Osteoblast (primary cell): ENCODE data around the gene CAMTA1. TPM values are rescaled to one million over a fixed set of nuclear protein-coding genes. Genes with fewer than 3 reads are reported as not detected.

ENCODE experiments used
- DNase-seq: peaks from one replicate; pipeline ENCODE4 v3.0.0; 2011; ENCODE audit warnings: low spot score, mixed read lengths; ENCODE audit not compliant: insufficient read length; ENCODE audit errors: missing footprints
- H2AFZ ChIP-seq: 2 replicates; pipeline ENCODE4 v1.6.0; 2011; ENCODE audit warnings: mild to moderate bottlenecking, low read length
- H3K27ac ChIP-seq: 2 replicates; pipeline ENCODE4 v1.5.1; 2011; ENCODE audit warnings: mild to moderate bottlenecking, low read depth, low read length, moderate library complexity
- H3K27me3 ChIP-seq: 2 replicates; pipeline ENCODE4 v1.6.0; 2012; ENCODE audit warnings: mild to moderate bottlenecking, control low read depth, inconsistent platforms, low read length, moderate library complexity; ENCODE audit not compliant: insufficient read depth
- H3K36me3 ChIP-seq: 2 replicates; pipeline ENCODE4 v1.5.1; 2011; ENCODE audit warnings: mild to moderate bottlenecking, low read length, control low read depth, moderate library complexity; ENCODE audit not compliant: insufficient read depth
- H3K4me1 ChIP-seq: 2 replicates; pipeline ENCODE4 v1.5.1; 2011; ENCODE audit warnings: mild to moderate bottlenecking, low read length, control low read depth, moderate library complexity; ENCODE audit not compliant: insufficient read depth
- H3K4me2 ChIP-seq: 2 replicates; pipeline ENCODE4 v1.6.0; 2011; ENCODE audit warnings: mild to moderate bottlenecking, low read length; ENCODE audit not compliant: insufficient read depth
- H3K4me3 ChIP-seq: fragments of 200-600 bp; sonication (generic); 3 replicates; pipeline ENCODE4 v1.5.1; 2012; ENCODE audit warnings: mild to moderate bottlenecking, low read length, inconsistent platforms; ENCODE audit not compliant: insufficient read depth
- H3K79me2 ChIP-seq: 2 replicates; pipeline ENCODE4 v1.6.0; 2012; ENCODE audit warnings: mild to moderate bottlenecking, low read length, control low read depth, inconsistent platforms; ENCODE audit not compliant: insufficient read depth
- H3K9me3 ChIP-seq: 2 replicates; pipeline ENCODE4 v1.5.1; 2011; ENCODE audit warnings: low read depth, low read length, control low read depth
- H4K20me1 ChIP-seq: 2 replicates; pipeline ENCODE4 v1.6.0; 2012; ENCODE audit warnings: mild to moderate bottlenecking, low read length, control low read depth; ENCODE audit not compliant: insufficient read depth
- total RNA-seq: library from RNA; depleted of rRNA; stranded (reverse); fragments of >200 nt; gene quantifications from 2 replicates; pipeline ENCODE4 v1.2.3, GENCODE V29; 2012
- TF ChIP-seq, protein P1 (sequence below): IDR thresholded peaks from 2 replicates; pipeline ENCODE4 v1.5.1; 2011; ENCODE audit warnings: mild to moderate bottlenecking, low read depth, low read length, moderate library complexity; ENCODE audit errors: extremely low read depth

CAMTA1 gene
- total RNA-seq, 1 donor, result 47.4 TPM

DNA sequence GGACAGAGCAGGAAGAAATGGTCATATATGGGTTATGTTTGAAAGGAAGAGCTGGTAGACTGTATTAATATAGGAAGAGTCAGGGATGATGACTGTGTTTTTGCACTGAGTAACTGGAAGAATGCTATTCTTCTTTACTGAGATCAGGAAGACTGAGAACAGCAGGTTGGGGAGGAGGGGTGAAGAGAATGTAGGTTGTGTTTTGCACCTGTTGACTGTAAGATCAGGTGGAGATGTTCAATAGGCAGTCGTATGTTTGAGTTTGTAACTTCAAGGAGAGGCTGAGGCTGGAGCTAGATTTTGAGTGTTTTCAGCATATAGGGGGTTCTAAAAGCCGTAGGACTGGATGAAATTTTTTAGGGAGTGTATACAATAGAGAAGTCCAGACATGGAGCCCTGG lies 97.2 kb downstream of the CAMTA1 start:
- Histone ChIP-seq H3K4me3 (no peak overlapping the region), H3K27me3 (no peaks in the 10 kb centered on the region), H3K27ac (no peak overlapping the region), H3K4me1 (no peaks in the 10 kb centered on the region), H4K20me1 (peaks cover 3% of the 10 kb centered on the region), H3K36me3 (no peaks in the 10 kb centered on the region), H3K4me2 (no peak overlapping the region), H3K9me3 (no peaks in the 10 kb centered on the region), H3K79me2 (no peaks in the 10 kb centered on the region), H2AFZ (no peak overlapping the region)
- DNase-seq, result no peak
- TF ChIP-seq, protein P1, sequence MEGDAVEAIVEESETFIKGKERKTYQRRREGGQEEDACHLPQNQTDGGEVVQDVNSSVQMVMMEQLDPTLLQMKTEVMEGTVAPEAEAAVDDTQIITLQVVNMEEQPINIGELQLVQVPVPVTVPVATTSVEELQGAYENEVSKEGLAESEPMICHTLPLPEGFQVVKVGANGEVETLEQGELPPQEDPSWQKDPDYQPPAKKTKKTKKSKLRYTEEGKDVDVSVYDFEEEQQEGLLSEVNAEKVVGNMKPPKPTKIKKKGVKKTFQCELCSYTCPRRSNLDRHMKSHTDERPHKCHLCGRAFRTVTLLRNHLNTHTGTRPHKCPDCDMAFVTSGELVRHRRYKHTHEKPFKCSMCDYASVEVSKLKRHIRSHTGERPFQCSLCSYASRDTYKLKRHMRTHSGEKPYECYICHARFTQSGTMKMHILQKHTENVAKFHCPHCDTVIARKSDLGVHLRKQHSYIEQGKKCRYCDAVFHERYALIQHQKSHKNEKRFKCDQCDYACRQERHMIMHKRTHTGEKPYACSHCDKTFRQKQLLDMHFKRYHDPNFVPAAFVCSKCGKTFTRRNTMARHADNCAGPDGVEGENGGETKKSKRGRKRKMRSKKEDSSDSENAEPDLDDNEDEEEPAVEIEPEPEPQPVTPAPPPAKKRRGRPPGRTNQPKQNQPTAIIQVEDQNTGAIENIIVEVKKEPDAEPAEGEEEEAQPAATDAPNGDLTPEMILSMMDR, result no peak

DNA sequence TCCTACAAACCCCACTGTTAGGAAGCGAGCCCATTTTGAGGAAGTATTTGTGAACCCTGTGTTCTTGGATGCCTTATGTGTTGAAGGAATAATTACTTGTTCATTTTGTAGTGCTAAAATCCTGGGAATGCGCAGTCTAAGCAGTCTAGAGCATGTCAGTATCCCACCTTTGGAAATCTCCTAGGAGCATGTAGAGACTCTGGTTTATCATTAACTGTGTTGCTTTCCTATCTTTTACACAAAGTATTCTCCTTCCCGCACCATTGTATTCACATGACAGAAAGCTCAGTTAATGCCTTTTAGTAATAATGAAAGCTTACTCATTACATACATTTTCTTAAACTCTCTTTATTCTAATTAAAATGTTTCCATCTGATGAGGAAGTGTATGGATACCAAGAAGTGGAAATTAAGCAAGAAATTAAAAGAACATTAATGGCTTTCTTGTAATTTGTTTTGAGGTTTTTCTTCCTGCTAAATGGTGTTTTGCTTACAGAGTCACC lies 99.4 kb downstream of the CAMTA1 start:
- Histone ChIP-seq H3K27ac (no peak overlapping the region), H3K9me3 (no peaks in the 10 kb centered on the region), H3K4me1 (no peaks in the 10 kb centered on the region), H4K20me1 (peaks cover 3% of the 10 kb centered on the region), H2AFZ (no peak overlapping the region), H3K4me3 (no peak overlapping the region), H3K79me2 (no peaks in the 10 kb centered on the region), H3K36me3 (no peaks in the 10 kb centered on the region), H3K27me3 (no peaks in the 10 kb centered on the region), H3K4me2 (no peak overlapping the region)
- no peak for DNase-seq
- TF ChIP-seq, protein P1, result no peak

DNA sequence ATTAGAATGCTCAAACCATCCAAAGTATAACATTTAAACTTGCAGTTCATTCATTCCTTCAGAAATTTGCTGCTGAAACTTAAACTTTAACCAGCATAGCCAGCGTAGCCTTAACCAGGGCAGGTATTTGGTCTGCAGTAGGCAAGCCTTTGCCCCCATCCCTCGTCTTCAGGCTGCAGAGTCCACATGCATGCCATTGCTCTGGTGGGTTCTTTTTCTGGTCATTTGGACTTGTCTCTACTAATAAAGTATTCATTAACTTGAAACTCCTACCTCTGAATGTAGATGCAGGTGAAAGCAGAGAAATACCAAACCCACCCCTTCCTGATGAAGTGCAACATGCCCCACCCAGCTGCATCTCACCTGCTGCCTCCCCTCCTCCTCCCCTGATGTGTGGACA lies 100.2 kb downstream of the CAMTA1 start:
- Histone ChIP-seq H3K27me3 (no peaks in the 10 kb centered on the region), H2AFZ (no peak overlapping the region), H3K4me1 (peaks cover 4% of the 10 kb centered on the region), H3K36me3 (no peaks in the 10 kb centered on the region), H3K79me2 (no peaks in the 10 kb centered on the region), H4K20me1 (peaks cover 3% of the 10 kb centered on the region), H3K4me2 (no peak overlapping the region), H3K27ac (no peak overlapping the region), H3K4me3 (no peak overlapping the region), H3K9me3 (no peaks in the 10 kb centered on the region)
- TF ChIP-seq, protein P1, result no peak
- no peak for DNase-seq

DNA sequence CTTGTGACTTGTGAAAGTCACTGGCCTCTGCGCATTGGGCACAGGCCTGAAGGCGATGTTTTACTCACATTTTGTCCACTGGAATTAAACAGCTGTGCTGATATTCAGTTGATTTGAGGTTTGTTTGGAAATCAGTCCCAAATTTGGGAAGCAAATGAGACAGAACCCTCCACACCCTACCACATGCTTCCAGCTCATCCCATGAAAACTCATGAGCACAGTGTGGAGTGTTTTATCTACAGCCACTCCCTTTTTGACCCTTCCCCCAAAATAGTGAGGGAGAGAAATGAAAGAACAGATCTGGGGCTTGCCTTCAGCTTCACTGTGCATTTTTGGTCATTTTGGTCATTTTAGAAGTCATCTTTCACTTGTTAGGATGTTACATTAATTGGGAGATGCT lies 101.3 kb downstream of the CAMTA1 start:
- Histone ChIP-seq H3K27me3 (no peaks in the 10 kb centered on the region), H3K4me1 (peaks cover 4% of the 10 kb centered on the region), H3K4me2 (no peak overlapping the region), H3K27ac (no peak overlapping the region), H3K9me3 (no peaks in the 10 kb centered on the region), H3K36me3 (no peaks in the 10 kb centered on the region), H2AFZ (no peak overlapping the region), H3K4me3 (no peak overlapping the region), H4K20me1 (peaks cover 3% of the 10 kb centered on the region), H3K79me2 (no peaks in the 10 kb centered on the region)
- DNase-seq, result no peak
- TF ChIP-seq, protein P1, result no peak
